ENCODE data around the gene EVI2B. TPM values are rescaled to one million over a fixed set of nuclear protein-coding genes. Genes with fewer than 3 reads are reported as not detected.

EVI2B gene
- total RNA-seq, 2 donors from 2014 or later = 5.6 to 11.3 TPM

DNA sequence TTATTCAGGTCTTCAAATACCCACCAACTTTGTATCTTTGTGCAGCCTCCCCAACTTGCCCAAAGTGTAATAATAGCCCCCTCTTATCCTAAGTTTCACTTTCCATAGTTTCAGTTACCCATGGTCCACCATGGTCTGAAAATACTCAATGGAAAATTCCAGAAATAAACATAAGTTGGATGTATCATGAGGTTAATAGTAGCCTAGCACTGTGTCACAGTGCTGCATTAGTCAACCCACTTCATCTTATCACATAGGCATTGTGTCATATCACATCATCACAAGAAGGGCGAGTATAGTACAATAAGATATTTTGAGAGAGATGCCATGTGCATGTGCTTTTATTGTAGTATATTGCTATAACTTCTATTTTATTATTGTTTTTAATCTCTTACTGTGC, 38.7 kb downstream of the EVI2B start:
- no peak overlapping the region for H3K27ac ChIP-seq
- TF ChIP-seq, protein P1, sequence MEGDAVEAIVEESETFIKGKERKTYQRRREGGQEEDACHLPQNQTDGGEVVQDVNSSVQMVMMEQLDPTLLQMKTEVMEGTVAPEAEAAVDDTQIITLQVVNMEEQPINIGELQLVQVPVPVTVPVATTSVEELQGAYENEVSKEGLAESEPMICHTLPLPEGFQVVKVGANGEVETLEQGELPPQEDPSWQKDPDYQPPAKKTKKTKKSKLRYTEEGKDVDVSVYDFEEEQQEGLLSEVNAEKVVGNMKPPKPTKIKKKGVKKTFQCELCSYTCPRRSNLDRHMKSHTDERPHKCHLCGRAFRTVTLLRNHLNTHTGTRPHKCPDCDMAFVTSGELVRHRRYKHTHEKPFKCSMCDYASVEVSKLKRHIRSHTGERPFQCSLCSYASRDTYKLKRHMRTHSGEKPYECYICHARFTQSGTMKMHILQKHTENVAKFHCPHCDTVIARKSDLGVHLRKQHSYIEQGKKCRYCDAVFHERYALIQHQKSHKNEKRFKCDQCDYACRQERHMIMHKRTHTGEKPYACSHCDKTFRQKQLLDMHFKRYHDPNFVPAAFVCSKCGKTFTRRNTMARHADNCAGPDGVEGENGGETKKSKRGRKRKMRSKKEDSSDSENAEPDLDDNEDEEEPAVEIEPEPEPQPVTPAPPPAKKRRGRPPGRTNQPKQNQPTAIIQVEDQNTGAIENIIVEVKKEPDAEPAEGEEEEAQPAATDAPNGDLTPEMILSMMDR (IDR thresholded peaks at IDR 0.05) = no peak
- DNase-seq (ENCODE audit: low spot score) = no peak
- H3K9me3 ChIP-seq = no peaks in the 10 kb centered on the region
- peaks cover 13% of the 10 kb centered on the region for H3K36me3 ChIP-seq
- H3K4me3 ChIP-seq = no peak overlapping the region
- peaks cover 0 to 25% of the 10 kb centered on the region in 2 donors for H3K4me1 ChIP-seq
- no peaks in the 10 kb centered on the region for H3K27me3 ChIP-seq

DNA sequence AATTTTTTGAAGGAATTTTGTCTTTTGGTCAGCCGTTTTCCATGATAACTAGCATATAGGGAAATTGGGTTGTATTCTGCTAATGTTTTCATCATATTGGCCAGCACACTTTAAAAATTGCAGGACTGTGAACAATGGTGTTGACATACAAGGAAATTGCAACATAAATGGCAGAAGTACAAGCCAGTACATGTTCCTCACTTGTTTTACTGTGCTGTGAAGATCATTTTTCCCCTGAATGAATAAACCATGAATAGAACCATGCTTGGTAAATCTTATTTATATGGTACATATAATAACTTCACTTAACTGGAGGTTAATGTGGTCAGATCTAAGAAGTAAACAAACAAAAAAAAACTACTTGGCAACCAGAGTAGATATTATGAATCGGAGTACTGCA, 39.6 kb downstream of the EVI2B start:
- Histone ChIP-seq H3K27me3 (no peaks in the 10 kb centered on the region), H3K27ac (no peak overlapping the region), H3K36me3 (peaks cover 9% of the 10 kb centered on the region), H3K9me3 (no peaks in the 10 kb centered on the region), H3K4me1 (peaks cover 0 to 34% of the 10 kb centered on the region in 2 donors), H3K4me3 (no peak overlapping the region)
- DNase-seq (ENCODE audit: low spot score) = no peak
- TF ChIP-seq, protein P1 (IDR thresholded peaks at IDR 0.05) = no peak

DNA sequence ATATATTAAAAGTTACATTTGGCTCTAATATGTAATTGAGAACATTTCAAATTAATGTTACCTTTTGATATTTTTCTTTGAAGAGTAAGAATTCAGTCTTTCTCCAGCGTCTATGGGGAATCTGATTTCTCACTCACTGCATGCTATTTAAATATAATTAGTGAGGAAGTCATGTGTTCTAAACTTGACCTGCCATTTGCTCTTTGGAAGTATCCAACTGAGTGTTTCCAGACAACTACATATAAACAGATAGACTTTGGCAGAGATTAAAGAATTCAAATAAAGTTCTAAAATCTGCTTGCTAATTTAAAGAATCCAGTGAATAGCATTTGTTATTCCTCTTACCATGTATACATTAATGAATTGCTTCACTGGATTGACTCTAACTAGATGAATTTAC, 40.3 kb downstream of the EVI2B start:
- no peak overlapping the region for H3K4me3 ChIP-seq
- TF ChIP-seq, protein P1 (IDR thresholded peaks at IDR 0.05) = no peak
- H3K27ac ChIP-seq = no peak overlapping the region
- H3K9me3 ChIP-seq = no peaks in the 10 kb centered on the region
- peaks cover 0 to 41% of the 10 kb centered on the region in 2 donors for H3K4me1 ChIP-seq
- no peak for DNase-seq (ENCODE audit: low spot score)
- H3K27me3 ChIP-seq = no peaks in the 10 kb centered on the region
- H3K36me3 ChIP-seq = peaks cover 9% of the 10 kb centered on the region

DNA sequence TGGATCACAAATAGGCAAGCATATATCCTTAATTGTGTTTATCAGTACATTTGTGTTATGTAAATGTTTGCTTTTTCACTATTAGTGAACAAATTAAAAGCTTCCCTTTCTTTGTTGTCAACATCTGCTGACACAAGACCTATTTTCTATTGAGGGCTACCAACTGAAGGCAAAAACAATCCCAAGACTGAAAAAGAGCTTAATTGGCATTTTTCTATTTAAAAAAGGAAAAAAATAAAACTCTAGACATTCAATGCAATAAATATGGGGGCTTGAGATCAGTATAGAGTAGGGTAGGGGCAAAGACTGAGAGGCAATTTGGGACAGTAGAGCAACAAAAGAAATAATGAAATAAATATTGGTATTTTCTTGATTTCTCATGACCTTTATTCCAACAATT, 41.1 kb downstream of the EVI2B start:
- no peaks in the 10 kb centered on the region for H3K9me3 ChIP-seq
- peaks cover 0 to 49% of the 10 kb centered on the region in 2 donors for H3K4me1 ChIP-seq
- no peaks in the 10 kb centered on the region for H3K27me3 ChIP-seq
- H3K27ac ChIP-seq = no peak overlapping the region
- peaks cover 7% of the 10 kb centered on the region for H3K36me3 ChIP-seq
- H3K4me3 ChIP-seq = no peak overlapping the region
- DNase-seq (ENCODE audit: low spot score) = no peak
- TF ChIP-seq, protein P1 (IDR thresholded peaks at IDR 0.05) = no peak

GRCh38 chr17:31272236-31272635, 41.6 kb downstream of the EVI2B start:
- TF ChIP-seq, protein P1 (IDR thresholded peaks at IDR 0.05) = no peak
- H3K27ac ChIP-seq = no peak overlapping the region

GRCh38 chr17:31269578-31269983, 44.3 kb downstream of the EVI2B start:
- no peak for DNase-seq (ENCODE audit: low spot score)
- H3K4me3 ChIP-seq = no peak overlapping the region
- TF ChIP-seq, protein P1 (IDR thresholded peaks at IDR 0.05) = no peak
- peaks cover 0 to 40% of the 10 kb centered on the region in 2 donors for H3K4me1 ChIP-seq
- no peaks in the 10 kb centered on the region for H3K9me3 ChIP-seq
- H3K27me3 ChIP-seq = no peaks in the 10 kb centered on the region
- peaks cover 11% of the 10 kb centered on the region for H3K36me3 ChIP-seq
- H3K27ac ChIP-seq = peak overlapping the region in 1 of 2 donors; percentile 42

More at GRCh38 chr17:31272236-31272635, 41.6 kb downstream of the EVI2B start:
- peaks cover 0 to 49% of the 10 kb centered on the region in 2 donors for H3K4me1 ChIP-seq
- no peak for DNase-seq (ENCODE audit: low spot score)
- no peaks in the 10 kb centered on the region for H3K27me3 ChIP-seq
- no peaks in the 10 kb centered on the region for H3K9me3 ChIP-seq
- peaks cover 1% of the 10 kb centered on the region for H3K36me3 ChIP-seq
- no peak overlapping the region for H3K4me3 ChIP-seq

All from right atrium auricular region (tissue), 2 donors.